Activated naive CD4-positive, alpha-beta T cell treated with anti-CD3 and anti-CD28 coated beads, Interleukin-2, amount 50 U/mL, for 16 hours (primary cell): ENCODE measurements around the gene FHDC1.

Experiments used
- DNase-seq: peaks from one replicate; pipeline ENCODE4 v3.0.0-alpha.2; 2020

FHDC1 gene

DNA sequence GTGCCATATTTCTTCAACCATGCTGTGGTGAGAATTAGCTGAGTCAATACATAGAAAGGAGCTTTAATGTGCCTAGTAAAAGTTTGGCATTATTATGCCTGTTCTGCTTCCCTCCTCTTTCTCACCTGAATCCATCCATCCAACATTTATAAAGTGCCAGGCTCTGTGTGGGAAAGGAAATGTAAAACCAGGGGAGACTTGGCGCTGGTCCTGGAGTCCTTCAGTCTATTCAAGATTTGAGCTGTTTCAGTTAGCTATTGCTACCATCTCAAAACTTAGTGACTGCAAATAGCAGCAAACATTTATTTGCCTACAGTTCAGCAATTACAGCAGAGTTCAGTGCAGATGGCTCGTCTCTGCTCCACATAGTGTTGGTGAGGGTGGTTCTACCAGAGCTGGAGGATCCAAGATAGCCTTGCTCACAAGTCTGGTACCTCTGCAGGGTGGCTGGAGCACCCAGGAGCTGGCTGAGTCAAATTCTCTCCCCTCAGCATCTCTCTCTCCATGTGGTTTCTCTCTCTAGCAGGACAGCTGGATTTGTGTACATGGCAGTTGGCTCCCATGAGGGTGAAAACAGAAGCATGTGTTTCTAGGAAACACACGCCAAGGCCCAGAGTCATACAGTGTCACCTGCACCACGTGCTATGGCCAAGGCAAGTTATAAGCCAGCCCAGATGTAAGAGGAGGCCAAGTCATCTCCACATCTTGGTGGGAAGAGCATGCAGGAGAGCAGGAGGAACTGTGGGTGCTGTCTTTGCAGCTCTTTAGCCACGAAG is 77.3 kb downstream of the FHDC1 start:
- DNase-seq: no peak

DNA sequence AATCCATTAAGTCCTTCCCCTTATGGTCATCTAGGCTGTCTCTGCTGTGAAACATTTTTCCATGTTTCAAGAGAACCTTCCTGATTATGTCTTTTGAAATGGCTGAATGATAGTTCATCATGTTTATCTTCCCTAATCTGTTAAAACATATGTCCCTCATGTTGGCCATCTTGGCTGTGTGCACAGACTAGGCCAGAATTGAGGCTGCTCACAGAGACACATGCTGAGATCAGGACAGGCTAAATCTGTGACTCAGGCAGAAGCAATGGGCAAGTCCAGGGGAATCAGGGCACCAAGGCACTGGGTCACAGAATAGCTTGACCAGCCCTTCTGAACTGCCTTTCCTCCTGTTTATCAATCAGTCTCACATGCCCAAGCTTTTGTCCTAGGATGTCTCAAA is 78.3 kb downstream of the FHDC1 start:
- no peak for DNase-seq

DNA sequence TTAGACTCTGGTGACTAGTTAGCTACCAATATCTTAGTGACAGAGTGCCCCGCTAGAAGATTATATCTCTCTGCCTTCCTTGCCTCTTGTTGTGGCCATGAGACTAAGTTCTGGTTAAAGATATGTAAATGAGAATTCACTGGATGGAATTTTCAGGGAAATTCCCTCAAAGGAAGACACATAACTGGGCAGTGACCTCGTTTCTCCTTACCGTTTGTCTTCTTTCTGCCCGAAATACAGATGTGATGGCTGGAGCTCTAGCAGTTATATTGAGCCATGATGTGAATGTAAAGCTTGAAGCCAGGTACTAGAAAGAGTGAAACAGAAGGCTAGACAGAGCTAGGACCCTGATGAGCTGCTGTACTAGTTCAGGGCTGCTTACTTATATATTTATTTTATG is 80.5 kb downstream of the FHDC1 start:
- no peak for DNase-seq

DNA sequence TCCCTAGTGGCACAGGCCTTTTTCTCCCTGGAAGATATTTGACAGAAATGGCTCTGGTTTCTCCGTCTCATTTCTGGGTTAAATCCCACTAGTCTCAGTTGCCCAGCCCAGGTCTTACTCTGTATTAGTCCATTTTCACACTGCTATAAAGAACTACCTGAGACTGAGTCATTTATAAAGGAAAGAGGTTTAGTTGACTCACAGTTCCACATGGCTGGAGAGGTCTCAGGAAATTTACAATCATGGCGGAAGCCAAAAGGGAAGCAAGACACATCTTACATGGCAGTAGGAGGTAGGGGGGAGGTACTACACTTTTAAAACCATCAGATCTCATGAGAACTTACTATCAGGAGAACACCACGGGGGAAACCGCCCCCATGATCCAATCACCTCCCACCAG is 81.9 kb downstream of the FHDC1 start:
- no peak for DNase-seq

DNA sequence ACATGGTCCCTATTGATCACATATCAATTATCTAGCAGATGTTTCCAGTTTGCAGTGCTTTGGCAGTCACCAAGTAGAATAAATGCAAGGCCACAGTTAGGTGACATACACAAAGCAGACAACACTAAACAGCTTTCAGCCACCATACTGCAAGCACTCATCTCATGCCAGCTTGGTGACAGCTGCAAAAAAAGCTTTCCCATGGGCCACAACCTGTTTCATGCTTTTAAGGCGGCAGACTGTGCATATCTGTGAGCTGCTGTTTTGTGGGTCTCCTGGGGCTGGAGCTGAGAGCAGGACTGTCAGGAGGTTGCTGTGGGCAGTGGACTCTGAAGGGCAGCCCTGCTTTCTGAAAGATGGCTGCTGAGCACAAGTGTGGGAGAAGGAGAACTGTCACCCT is 82.6 kb downstream of the FHDC1 start:
- no peak for DNase-seq

DNA sequence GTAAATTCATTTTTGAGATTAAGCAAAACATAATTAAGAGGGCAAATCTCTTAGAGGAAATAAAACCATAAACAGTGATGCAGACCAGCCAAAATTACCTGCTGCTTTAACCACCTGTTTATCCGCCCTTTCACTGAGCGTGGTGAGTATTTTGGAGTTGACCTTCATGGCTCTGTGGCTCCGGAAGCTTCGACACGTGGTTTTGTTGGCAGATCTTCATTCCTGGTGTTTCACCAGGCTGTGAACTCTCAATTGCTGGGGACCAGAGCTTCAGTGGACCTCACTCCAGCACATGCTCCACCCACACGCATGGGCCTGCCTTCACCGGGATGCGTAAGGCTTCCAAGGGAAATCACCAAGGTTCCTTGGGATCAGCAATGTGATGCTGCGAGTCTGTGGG is 83.8 kb downstream of the FHDC1 start:
- DNase-seq: no peak

DNA sequence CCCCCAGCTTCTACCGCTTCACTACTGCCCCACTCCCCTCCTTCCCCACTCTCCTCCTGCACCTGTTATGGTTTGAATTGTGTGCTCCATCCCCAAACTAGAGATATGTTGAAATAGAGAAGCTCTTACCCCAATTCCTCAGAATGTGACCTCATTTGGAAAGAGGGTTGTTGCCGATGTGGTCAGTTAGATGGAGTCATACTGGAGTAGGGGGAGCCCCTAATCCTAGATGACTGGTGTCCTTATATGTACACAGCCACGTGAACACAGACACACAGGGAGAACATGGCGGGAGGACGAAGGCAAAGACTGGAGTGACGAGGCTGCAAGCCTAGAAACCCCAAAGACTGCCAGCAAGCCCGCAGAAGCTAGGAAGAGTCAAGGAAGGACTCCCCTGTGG is 84.3 kb downstream of the FHDC1 start:
- DNase-seq: no peak

DNA sequence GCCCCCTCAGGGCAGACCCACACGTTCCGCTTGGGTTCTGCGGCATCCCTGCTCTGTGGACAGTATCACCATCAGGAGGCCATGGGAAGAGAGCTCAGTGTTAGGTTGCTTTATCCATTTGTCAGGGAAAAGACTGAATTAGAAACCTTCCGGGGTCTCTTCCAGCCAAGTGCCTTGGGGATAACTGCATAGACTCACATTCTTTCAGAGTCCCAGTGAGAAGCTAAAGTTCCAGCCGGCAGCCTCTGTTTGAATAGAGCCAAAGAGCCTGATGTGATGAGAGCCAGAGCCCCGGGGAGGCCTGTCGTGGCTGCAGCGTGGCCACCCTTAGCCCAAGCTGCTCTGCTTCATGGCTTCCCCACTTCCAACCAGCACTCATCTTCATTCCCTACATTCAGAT is 85.2 kb downstream of the FHDC1 start:
- DNase-seq: no peak

DNA sequence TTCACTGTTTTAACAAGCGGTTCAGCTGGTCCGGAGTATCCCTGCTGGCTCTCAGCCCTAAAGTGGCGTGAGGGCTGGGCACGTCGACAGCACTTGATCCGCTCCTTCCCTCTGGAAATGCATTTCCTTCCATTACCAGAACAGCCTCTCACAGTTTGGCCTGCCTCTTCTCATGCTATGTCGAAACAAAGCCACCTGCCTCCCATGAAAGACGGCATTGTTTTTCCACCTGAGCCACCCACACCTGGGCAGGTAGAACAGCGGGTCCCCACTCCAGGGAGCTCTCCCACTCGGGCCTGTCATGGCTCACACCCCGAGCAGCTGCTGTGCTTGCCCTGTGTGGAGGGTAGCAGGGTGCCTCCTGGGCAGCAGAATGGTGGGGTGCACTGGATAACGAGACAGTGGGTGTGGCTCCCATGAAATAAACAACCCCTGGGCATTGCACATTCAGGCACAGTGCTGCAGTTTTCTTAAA is 86.2 kb downstream of the FHDC1 start:
- no peak for DNase-seq

DNA sequence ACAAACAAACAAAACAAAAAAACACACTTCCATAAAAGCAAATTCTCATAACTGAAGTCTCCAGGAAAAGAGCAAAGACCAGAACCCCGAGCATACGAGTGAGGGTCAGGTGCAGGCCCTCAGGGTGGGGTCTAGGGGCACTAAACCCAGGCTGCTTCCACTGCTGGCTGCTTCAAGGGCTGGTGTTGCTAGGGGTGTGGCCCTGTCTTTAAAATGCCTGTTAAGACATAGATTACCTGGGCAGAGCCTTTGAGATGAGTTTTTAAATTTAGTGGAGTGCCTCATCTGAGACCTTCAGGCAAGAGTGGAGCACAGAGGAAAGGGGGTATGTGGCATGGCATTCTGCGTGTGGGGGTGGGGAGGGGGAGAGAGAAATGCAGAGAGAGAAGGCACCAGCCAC is 87.0 kb downstream of the FHDC1 start:
- no peak for DNase-seq

DNA sequence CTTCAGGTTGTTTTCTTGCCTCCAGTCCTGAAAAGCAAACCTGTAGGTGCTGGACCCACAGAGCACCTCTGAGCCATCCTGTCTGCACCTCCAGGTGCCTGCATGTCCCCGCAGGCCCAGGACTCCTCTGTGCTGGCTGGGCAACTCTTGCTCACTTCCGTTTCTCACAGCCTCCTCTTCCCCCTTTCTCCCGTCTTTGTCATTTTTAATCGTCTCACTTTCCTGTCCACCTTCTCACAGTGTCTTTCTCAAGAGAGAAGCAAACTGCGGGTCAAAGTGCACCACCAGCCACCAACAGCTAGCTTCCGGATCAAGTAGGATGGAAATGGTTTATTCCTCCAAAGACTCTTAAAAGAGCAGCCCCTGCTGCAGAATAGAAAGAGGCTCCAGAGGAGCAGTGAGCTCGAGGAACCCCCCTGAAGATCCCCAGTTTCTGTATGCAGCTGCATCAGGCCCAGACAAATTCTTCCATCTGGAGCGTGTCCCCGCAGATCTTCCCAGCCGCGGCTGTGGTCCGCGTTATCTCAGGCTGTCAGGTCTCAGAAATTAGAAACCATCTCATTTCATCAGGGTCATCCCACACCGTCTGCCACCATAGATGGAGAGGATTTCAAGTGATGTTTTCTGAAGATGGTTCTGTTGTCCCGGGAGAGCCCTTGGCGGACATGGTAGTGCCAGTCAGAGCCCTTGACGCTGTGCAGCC is 87.7 kb downstream of the FHDC1 start:
- DNase-seq: no peak

DNA sequence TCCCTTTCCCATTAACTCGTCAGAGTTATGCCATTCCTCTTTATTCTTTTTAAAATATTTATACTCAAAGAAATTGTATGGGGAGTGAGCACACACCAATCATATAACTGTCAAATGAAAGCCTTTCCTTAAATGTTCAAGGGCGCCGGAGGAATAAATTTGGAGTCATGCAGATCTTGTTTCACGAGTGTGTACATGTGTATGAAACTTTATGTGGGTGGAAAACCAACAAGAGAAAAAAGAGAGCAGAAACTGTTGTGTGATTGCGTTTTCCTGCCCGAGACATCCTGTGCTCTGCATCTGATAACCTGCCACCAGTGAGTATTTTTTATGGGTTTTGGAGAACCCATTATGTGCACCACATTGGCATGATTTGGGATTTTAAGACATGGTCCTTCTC is 88.3 kb downstream of the FHDC1 start:
- no peak for DNase-seq

DNA sequence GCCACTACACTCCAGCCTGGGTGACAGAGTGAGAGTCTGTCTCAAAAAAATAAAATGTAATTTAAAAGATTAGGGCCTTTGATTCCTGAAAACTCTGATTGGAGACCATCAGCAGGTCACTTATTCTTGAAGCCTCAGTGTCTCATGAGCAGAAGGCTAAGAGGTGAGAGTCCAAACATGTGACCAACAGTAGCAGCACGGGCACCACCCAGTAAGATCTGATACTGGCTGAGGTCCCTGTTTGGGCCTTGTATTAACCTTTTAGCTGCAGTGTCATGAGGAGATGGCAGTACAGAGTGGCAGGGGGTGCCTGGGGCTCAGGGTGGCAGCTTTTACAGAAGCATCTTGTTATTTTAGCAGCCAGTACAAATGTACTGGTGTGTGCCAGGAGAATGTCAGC is 89.3 kb downstream of the FHDC1 start:
- no peak for DNase-seq

DNA sequence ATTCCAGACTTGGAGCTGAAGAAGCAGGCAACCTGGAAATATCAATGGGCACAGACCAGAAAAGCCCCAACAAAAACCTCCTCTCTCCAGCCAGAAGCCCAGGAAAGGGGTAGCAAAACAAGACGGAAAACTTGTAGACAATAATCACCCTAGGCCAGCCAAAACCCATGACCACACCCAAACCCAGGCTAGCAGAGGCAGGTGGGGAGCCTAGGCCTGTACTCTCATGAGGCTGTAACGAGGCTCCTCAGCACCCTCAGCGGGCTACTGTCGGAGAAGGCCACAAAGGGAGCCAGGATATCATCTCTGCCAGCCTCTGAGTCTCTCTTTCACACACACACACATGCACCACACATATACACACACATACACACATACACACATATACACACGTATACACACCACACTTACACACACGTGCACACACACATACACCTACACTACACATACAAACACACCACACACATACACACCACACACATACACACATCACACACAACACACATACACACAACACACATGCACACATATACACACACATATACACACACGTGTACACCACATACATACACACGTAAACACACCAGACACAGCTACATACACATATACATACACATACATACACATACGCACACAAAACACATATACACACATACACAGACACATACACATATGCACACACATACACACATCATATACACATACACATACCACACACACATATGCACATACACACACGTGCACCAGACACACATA is 90.6 kb downstream of the FHDC1 start:
- no peak for DNase-seq

DNA sequence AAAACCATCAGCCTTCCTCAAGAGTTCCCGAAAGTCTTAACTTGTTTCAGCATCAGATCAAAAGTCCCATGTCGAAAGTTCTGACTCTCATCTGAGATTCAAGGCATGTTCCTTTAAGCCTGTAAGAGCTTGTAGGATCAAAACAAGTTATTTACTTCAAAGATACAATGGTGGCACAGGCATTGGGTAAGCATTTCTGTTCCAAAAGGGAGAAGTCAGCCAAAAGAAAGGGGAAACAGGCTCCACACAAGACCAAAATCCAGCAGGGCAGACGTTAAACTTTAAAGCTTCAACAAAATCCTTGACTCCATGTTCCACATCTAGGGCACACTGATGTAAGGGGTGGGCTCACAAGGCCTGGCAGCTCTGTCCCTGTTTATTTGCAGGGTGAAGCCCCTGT is 91.7 kb downstream of the FHDC1 start:
- DNase-seq: no peak

DNA sequence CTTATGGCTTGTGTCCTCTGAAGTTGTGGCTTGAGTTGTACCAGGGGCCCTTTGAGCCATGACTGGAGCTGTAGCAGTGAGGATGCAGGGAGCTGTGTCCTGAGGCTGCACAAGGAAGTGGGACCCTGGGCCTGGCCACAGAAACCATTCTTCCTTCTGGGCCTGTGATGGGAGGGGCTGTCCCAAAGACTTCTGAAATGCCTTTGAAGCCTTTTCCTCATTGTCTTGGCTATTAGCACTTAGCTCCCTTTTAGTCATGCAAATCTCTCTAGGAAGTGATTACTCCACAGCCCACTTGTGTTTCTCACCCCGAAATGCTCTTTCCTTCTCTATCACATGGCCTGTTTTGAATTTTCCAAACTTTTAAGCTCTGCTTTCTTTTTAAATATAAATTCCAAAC is 92.4 kb downstream of the FHDC1 start:
- DNase-seq: no peak
